ENCODE results near the gene EGLN1.
"Not testable (repeated sequence)": the region's sequence is repeated elsewhere in the genome, so short reads cannot be mapped to it uniquely, and the experiment has no call there.

Gene EGLN1

DNA sequence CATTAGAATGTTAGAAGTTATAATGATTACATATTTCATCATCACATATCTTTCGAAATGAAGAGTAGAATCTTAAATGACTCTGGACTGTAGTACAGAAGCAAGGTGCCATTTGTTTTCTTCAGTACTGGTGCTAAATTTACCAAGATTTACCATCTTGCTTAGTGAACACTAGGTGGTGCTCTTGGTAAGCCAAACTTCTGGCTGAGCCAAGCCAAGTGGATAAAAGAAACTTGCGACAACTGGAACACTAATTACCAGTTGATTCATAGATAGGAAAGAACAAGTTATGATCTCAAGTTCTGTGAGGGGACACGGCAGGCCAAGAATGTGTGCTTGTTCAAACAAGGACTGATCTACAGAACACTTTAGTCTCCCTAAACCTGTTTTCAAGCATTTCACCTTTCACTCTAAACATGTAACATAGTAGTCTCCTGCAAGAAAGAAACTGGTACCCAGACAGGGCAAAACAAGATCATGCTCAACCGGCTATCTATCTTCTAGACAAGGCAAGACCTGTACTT, 64.2 kb downstream of the EGLN1 start:
- peak; percentile 81 for DNase-seq (ENCODE audit: low read depth)

DNA sequence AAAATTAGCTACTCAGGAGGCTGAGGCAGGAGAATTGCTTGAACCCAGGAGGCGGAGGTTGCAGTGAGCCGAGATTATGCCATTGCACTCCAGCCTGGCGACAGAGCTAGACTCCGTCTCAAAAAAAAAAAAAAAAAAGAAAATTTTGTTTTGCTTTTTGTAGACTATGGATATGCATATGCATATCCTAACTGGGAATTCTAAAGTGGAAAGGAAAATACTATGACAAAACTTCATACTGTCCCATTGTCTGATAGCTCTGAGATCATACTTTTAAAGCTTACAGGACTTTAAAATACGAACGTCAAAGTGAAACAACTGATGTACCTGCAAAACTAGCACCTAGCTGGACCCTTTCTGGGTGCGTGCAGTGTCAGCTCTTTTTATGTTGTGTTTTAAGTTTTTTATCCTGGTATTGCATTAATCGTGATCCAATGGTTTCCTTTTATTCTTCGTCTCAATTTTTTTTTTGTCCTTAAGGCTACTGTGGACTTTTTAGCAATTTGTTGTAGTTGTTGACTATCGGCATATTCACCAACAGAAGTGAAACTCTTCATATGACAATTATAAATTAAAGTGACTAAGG, 64.8 kb downstream of the EGLN1 start:
- no peak for DNase-seq (ENCODE audit: low read depth)

DNA sequence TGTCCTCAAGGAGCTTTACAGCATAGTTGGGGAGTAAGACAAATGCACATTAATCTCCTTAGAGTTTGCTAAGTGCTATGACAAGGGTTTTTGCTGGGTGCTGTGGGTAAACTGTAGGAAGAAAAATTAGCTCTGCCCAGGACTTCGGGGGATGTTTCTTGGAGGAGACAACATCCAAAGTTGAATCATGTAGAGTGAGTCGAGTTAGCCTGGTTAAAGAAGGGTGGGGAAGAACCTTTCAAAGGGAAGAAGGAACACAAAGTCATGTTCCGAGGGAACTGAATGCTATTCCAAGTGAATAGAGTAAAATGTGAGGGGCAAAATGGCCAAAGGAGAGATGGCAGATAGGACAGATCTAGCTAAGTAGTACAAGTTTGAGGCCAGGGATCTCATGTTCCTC, 66.9 kb downstream of the EGLN1 start:
- no peak for DNase-seq (ENCODE audit: low read depth)

DNA sequence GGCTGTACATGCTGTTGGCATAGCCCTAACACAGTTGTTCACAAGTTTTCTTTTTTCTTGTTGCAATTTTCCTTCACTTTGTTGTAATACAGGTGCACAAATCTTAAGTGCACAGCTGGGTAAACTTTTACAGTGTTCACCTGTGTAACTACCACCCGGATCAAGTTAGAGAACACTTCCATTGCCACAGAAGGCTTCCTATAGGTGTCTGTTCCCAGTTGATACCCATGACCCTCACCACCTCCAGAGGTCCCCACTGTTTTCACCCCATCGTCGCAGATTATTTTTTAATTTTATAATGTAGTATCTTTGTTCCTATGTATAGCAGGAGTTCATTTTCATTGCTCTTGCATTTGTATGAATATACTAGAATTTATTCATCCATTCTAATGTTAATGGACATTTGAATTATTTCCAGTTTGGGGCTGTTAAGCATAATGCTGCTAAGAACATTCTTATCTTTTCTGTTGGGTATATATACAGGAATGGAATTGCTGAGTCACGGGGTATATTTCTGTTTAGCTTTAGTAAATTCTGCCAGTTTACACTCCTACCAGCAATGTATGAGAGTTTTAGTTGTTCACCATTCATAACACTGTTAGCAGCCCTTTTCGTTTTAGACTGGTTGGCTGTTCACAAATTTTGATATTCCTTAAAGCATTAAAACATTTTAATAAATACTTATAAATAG, 67.6 kb downstream of the EGLN1 start:
- no peak for DNase-seq (ENCODE audit: low read depth)

DNA sequence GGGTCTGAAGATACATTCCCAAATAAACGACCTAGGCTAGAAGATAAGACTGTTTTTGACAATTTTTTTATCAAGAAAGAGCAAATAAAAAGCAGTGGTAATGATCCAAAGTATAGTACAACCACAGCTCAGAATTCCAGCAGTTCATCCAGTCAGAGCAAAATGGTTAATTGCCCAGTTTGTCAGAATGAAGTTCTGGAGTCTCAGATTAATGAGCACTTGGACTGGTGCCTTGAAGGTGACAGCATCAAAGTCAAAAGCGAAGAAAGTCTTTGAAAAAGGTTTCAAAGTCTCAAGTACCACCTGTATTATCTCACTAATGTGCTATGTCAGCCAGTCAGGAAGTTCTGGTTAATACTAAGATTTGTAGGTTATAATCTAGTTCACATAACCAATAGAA, 69.0 kb downstream of the EGLN1 start:
- DNase-seq (ENCODE audit: low read depth), result no peak

DNA sequence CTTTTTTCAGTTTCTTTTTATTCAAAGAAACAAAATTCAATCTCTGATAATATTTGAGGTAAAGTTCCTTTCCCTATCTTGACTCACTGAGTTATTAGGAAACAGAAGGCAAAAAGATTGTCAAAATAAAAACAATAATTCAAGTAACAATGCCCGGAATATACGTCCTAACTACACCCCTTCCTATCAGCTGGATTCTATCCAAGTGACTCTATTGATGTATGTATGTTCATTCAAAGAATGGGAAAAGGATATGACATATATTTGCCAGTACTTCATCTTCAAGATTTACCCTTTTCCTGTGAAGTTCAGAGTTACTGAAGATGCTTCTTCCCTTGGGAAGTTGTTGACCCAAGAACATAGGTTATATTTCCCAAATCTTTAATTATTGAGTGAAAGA, 70.3 kb downstream of the EGLN1 start:
- DNase-seq (ENCODE audit: low read depth), result no peak

DNA sequence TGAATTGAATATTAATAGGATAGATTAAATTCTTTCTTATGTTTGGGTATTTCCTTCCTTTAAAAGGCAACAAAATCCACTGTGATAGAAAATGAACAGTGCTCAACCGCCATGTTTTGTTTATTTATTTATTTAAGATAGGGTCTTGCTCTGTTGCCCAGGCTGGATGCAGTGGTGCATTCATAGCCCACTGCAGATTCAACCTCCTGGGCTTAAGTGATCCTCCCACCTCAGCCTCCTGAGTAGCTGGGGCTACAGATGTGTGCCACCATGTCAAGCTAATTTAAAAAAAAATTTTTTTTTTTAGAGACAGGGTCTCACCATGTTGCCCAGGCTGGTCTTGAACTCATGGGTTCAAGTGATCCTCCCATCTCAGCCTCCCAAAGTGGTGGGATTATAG, 73.2 kb downstream of the EGLN1 start:
- not testable (repeated sequence) for DNase-seq (ENCODE audit: low read depth)

DNA sequence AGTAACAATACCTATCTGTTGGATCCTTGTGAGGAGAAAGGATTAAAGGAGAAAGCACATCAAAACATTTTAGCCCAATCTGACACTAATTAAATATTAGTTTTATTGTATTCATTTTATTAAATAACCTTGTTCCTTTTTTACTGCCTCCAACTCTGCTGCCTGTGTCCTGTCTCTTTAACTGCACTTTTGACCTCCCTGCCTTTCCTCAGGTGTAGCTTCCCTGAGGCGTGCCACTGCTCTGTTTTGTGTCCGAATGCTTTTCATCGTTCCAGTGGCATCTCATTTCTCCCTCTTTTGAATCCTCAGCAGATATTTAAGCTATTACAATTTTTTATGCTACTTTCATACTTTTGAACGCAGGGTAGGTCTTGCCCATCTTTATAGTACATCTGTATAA, 73.6 kb downstream of the EGLN1 start:
- no peak for DNase-seq (ENCODE audit: low read depth)

DNA sequence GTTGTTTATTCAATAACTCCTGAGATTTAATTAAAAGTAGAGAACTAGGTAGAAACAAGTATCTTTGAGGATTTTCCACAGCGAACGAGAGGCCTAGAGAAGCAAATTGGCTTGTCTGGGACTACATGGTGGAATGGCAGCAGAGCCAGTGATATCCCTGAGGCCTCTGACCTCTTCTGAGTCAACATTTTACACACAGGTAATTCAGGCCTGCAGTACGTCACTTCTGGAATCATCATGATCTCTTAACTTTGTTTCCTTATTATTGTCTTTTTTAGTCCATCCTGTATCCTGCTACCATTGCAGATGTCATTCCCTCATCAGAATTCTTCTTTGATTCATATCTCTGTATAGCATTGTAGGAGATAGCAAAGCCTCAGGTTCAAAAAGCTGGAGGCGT, 74.1 kb downstream of the EGLN1 start:
- DNase-seq (ENCODE audit: low read depth), result no peak

DNA sequence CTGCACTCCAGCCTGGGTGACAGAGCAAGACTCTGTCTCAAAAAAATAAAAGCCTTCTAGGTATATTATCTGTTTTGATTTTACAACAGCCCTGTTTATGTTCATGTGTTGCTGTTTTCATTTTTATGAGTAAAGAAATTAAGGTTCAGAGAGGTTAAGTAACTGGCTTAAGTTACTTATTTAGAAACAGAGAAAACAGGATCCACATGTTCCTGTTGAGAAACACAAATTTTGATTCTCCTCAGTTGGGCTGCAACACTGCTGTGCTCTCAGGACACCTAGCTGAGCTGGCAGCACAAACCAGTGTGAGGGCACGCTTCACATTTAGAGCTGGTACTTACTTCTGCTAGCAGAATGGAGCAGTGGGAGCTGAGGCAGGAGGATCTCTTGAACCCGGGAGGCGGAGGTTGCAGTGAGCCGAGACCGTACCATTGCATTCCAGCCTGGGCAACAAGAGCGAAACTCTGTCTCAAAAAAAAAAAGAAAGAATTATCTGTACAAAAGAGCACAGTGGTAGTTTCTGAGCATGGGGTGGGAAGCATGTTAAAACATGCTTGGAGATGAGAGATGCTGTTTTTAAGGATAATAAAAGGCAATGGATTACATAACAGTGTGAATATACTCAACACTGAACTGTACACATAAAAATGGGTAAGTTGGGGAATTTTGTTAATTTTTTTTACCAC, 81.6 kb downstream of the EGLN1 start:
- no peak for DNase-seq (ENCODE audit: low read depth)

DNA sequence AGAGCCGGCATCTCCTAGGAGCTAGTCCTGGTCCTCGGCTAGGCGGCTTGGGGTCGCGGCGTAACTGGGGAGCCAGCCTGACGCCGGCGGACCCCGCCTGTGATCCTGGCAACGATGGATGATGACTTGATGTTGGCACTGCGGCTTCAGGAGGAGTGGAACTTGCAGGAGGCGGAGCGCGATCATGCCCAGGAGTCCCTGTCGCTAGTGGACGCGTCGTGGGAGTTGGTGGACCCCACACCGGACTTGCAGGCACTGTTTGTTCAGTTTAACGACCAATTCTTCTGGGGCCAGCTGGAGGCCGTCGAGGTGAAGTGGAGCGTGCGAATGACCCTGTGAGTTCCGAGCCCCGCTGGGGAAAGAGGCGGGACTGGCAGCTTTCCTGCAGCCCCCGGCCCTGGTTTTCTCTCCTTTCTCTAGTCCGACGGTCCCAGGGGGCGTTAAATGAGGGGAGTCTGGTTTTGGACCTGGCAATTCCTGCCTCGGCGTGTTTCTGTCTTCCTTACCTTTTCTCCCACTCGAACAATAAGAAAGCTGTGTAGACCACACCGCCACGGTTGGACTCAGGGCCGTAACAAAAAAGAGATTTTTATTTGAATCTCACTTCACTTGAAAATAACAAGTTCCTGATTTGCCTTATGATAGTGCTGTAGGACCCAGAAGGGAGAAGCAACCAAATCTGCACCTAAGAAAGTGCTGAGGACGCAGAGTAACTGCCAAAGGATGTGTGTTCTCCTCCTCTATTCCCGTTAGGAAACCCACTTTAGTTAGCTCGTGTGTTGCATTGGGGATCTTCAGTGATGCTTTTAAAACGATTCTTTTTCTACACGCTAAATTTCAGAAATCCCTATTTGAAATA, 83.6 kb downstream of the EGLN1 start, which contains the start of gene SPRTN:
Gene SPRTN (plus strand): TSS at position 24 of the 859 bp plus-strand sequence. CDS start 91 bp downstream, at position 115.
- peak; percentile 38 for DNase-seq (ENCODE audit: low read depth)

DNA sequence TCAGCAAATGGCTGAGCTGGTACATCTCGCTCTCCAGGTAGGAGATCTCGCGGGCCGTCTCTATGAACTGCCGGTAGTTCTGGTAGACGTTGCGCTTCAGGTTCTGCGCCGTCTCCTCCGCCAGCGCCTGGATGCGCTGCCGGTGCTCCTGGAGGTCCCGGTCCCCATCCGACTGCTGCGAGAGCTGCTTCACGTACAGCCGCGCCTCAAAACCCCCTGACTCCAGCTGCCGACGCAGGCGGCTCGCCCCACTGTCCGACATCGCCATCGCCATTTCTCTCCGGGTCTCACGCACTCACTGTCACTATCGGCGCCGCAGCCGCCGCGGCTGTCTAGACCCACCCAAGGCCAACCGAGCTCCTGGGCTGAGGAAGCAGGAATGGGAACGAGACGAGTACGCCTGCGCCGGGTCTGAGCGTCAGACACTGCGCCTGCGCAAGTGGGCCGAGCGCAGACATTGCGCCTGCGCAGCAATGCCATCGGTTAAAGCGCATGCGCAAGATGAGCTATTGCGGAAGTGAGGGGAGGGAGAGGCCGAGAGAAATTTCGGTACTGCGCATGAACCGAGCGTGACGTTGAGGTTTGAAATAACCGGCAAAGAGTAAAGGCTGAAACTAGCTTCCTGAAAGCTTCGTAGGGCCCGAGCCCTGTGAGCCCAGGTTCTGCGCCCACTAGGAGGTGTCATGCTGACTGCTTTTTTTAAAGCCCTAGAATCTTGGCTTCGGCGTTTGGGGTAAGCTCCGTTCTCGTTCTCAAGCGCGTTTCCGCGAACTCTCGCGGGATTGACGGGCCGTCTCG, 84.4 kb downstream of the EGLN1 start, which contains the start of gene EXOC8:
Gene EXOC8 (minus strand): TSS at position 381 of the 798 bp plus-strand sequence. CDS start 107 bp downstream, at position 274.
- peak; percentile 94 for DNase-seq (ENCODE audit: low read depth)

DNA sequence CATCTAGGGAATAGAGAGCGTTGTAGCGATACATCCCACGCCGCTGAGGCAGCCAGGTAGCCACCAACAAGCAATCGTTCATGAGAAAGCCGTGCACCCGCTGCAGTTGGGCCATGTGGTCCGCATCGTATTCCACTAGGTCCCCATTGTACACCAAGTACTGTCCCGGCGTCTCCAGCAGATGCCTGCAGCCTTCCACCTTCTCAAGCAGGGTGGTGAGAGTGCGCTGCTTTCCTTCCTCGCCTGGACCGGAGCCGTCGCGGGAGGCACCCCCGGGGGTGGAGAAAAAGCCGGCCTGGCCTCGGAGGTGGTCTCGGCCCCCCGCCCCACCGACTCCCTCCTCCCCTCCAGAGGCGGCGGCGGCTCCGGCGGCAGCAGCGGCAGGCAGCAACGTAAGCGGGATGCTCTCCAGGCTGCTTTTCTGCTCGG, 85.0 kb downstream of the EGLN1 start:
- no peak for DNase-seq (ENCODE audit: low read depth)

DNA sequence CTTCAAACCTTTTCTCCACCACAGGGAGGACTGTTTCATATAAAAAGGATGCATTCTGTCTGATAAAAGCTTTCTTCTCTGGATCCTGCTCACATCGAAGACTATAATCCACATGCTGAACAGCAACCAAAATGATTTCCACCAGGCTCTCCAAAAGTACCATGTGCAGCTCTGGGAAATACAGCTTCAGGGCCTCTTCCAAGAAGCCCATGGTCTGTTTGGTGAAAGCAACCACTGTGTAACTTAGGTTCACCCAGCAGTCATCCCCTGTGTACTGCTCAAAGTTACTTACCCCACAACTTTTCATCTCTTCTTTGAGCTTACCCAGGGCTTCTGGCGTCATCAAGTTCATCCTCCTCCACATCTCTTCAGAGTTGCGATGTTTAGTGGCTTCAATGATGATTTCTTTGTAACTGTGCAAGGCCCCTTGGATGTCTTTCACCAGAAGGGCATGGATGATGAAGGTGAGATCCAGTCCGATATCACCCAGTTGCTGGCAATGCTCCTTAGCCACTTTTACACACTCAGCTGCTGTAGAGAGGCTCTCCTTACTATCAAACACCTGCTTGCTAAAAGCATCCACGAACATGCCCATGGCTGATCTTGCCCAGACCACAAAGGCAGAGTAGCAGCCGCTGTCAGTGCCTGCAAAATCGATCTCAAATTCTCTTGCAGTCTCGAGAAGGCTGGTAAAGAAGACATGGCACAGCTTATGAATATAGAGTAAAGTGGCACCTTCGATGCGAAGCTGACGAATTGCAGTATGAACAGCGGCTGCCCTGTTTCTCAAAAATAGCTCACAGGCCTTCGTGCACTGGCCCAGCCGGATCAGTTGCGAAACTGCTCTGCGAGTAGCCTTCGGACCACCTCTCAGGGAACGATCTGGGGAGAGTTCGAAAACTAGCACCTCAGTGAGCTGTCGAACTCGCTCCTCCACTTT, 86.2 kb downstream of the EGLN1 start:
- DNase-seq (ENCODE audit: low read depth), result no peak

DNA sequence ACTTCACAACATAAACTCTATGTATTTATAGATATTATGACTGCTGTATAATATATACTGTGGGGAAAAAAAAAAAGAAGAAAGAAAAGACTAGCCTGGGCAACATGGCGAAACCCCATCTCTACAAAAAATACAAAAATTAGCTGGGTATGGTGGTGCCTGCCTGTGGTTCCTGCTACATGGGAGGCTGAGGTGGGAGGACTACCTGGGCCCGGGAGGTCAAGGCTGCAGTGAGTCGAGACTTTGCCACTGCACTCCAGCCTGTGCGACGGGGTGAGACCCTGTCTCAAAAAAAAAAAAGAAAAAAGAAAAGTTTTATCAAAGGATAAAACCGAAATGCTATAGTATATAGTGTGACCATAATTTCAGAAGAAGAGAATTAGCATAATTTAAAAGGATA, 87.1 kb downstream of the EGLN1 start:
- no peak for DNase-seq (ENCODE audit: low read depth)

DNA sequence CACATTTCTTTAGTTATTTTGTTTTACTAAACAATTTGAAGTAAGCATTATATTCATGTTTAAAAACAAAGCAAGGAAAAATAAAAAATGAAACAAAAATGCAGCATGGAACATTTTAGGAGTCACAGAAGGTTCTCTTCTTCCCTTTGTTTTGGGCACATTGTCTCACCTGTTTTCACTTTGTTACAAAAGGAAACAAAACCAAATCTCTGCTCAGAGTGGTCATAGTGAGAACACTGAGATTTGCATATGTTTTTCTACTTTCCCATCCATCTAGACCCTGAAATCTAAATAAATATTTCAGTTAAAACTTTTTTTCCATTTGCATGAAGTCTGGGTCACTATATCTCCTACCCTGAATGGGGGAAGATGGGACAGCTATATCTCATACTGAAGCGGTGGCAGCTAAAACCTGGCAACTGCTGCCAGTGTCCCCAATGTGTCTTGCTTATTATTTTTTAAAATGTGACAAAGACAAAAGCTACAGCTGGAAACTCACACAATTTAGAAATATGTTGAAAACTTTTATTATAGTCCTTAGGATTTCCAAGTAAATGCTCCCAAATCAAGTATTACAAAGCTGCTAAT, 87.9 kb downstream of the EGLN1 start:
- DNase-seq (ENCODE audit: low read depth), result no peak

DNA sequence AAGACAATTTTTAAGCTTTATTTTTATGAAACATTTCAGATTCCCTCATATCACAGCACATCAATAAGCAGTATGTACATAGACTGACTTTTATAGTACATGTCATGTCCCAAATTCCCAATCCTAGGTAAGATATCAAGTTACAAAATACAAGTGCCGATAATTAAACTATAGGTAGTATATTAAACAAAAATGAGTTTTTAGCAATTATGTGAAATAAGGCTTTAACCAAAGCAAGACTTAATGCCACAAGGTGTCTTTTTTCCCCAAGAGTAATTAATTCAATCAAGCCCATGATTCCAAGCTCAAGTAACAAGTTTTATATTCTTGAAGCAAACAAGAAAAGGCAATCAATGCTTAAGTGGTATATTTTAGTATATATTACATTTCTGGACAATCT, 89.3 kb downstream of the EGLN1 start:
- DNase-seq (ENCODE audit: low read depth), result no peak

DNA sequence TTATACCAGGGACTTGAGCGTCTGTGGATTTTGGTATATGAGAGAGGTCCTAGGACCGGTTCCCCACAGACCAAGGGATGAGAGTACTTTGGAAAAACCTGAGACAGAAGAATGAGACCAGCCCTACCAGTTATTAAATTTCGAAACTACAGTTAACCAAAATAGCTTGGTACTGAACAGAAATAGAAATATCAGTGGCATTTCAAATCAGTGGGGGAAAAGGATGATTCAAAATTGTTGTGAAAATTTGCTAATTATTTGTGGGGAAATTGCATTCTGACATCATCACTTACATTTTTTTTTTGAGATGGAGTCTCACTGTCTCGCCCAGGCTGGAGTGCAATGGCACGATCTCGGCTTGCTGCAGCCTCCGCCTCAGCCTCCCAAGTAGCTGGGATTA, 92.6 kb downstream of the EGLN1 start:
- no peak for DNase-seq (ENCODE audit: low read depth)

DNA sequence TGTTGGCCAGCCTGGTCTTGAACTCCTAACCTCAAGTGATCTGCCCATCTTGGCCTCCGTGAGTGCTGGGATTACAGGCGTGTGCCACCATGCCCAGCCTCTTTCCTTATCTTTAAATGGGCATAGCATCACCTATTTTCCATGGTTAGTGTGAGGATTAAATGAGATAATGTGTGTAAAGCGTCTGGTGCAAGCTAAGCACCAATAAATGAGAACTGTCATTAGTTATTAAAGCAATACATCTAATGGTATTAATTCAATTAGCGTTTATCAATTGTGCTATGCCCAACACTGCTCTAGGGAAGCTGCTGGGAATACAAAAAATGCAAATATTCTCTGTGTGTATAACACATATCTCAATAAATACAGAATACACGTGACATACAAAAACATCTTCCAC, 94.5 kb downstream of the EGLN1 start:
- no peak for DNase-seq (ENCODE audit: low read depth)

DNA sequence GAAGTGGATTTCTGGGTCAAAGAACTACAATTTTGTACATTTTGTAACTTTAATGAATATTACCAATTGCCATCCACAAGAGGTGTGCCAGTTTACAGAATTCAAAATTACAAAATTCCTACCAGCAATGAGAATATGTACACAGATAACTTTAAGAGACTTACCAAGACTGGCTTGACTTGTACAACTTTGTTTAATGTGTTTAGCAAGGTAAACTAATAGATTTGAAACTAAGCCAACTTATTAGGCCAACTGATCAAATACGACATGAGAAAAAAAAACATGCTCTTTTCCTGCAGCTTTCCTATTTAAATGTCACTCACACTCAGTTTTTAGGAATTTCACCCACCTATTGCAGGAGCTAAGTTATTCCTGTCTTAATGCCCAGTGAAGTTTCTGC, 95.8 kb downstream of the EGLN1 start:
- no peak for DNase-seq (ENCODE audit: low read depth)

Data from ELR (cell line).